Measurements from ENCODE around the gene CGB7.

The CGB7 gene

DNA sequence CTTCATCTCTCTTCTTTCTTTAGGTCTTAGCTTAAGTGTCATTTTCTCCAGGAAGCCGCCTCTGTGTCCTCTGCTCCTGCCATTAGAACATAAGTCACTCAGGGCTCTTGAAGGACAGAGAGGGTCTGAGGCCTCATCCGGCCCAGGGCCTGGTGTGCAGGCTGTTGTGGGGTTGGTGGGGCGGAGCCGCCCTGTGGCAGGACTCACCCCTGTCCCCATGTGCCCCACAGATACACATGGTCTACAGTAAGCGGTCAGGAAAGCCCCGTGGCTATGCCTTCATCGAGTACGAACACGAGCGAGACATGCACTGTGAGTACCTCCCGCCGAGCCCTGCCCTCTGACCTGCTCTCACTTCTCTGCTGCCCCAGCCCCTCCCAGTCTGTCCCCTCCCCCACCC is 43.6 kb upstream of the CGB7 start:
- POLR2A ChIA-PET: interaction anchor here (0.8 kb wide), 1 partner anchor 12 kb away, joined by 3 read pairs; no protein-coding TSS in a partner anchor
- no peak for TF ChIP-seq CTBP1 (IDR thresholded peaks at IDR 0.05; ENCODE audit: borderline replicate concordance)
- TF ChIP-seq TARDBP (IDR thresholded peaks at IDR 0.05): no peak
- no peak for TF ChIP-seq FOXA1 (IDR thresholded peaks at IDR 0.05)
- no peak for TF ChIP-seq ZNF384 (IDR thresholded peaks at IDR 0.05)
- TF ChIP-seq SUZ12 (IDR thresholded peaks at IDR 0.05): no peak
- TF ChIP-seq SP1 (IDR thresholded peaks at IDR 0.05): no peak
- no peak for DNase-seq (ENCODE audit: extremely low spot score)
- CTCF ChIA-PET: no interaction called here

DNA sequence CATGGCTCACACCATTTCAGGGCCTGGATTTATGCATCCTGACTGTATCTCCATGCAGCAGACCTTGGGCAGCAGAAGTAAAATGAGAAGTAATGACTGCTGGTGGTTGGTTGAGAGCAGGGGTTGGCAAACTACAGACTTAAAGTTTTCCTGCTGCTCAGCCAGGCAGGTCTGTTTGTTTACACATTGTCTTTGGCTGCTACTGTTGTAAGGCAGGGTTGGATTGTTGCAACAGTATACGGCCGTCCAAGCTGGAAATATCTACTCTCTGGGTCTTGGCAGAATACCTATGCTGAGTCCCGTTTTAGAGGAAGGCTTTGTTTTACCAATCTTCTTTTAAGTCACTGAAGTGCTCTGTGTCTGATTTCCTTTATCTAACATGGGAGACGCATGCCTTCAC is 41.2 kb upstream of the CGB7 start:
- ChIA-PET CTCF (interaction anchor here (1.6 to 2.0 kb wide), 3 partner anchors 101 to 117 kb away, joined by 4 to 19 read pairs (median 8); partner anchors contain the start of genes GYS1 and RUVBL2), POLR2A (interaction anchor here (1.7 kb wide), 1 partner anchor 109 kb away, joined by 4 read pairs; no protein-coding TSS in a partner anchor)
- TF ChIP-seq L3MBTL2 (conservative IDR thresholded peaks at IDR 0.05) (no peak), FOXK2 (IDR thresholded peaks at IDR 0.05) (no peak), TARDBP (IDR thresholded peaks at IDR 0.05) (no peak), NFRKB (IDR thresholded peaks at IDR 0.05) (no peak), ELF4 (IDR thresholded peaks at IDR 0.05) (no peak), FOXM1 (IDR thresholded peaks at IDR 0.05; ENCODE audit: borderline replicate concordance) (no peak), HDGF (IDR thresholded peaks at IDR 0.05; ENCODE audit: borderline replicate concordance) (no peak), CTBP1 (IDR thresholded peaks at IDR 0.05; ENCODE audit: borderline replicate concordance) (no peak), LEF1 (IDR thresholded peaks at IDR 0.05; ENCODE audit: borderline replicate concordance) (no peak), BHLHE40 (IDR thresholded peaks at IDR 0.05; ENCODE audit: borderline replicate concordance) (no peak), SP1 (IDR thresholded peaks at IDR 0.05) (no peak), FOXA1 (IDR thresholded peaks at IDR 0.05) (no peak), ARNT (IDR thresholded peaks at IDR 0.05) (no peak), SUZ12 (IDR thresholded peaks at IDR 0.05) (no peak), ZNF384 (IDR thresholded peaks at IDR 0.05) (no peak)
- TF ChIP-seq, protein P1, sequence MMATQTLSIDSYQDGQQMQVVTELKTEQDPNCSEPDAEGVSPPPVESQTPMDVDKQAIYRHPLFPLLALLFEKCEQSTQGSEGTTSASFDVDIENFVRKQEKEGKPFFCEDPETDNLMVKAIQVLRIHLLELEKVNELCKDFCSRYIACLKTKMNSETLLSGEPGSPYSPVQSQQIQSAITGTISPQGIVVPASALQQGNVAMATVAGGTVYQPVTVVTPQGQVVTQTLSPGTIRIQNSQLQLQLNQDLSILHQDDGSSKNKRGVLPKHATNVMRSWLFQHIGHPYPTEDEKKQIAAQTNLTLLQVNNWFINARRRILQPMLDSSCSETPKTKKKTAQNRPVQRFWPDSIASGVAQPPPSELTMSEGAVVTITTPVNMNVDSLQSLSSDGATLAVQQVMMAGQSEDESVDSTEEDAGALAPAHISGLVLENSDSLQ (IDR thresholded peaks at IDR 0.05): no peak
- DNase-seq (ENCODE audit: extremely low spot score): no peak

DNA sequence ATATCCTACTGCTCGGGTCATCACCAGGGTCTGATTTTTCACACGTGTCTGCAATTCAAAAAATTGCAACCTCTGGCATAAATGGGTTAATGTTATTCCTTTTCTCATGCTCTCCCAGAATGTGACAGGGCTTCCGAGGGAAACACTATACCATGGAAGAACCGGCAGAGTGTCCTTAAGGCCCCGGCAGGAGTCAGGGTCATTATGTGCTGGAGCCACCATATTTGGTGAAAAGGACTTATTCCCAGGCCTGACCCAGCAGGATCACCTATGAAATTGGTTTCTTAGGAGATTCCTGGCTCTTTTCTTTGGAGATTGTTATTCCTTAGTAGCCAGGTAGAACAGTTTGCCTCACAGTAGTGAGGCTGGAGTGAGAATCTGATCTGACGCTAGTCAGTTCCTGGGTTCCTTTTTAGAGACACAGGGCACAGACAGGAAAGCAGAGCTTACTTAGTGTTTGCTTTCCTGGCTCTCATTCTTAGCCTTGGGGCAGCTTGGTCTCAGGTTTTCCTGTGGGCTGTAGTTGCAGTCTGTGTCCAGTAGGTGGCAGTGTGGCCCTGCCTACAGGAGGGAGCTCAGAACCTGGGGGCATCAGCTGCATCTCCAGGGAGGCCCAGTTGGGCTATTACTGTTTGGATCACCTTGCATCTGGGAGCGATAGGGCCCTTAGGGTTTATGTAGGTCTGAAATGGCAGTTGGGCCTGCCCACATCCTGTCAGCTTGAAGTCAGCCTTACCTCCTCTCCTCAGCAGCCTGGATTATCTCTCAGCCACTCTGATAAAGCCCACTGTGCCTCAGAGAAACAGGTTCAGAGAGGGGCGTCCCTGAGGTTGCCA is 40.1 kb upstream of the CGB7 start:
- CTCF ChIA-PET: interaction anchor here (0.6 to 4.2 kb wide), 22 partner anchors 8 to 128 kb away, joined by 3 to 20 read pairs (median 5); partner anchors contain the start of genes GYS1, LIN7B, NTF4 and RUVBL2
- POLR2A ChIA-PET: interaction anchor here (0.8 to 1.7 kb wide), 7 partner anchors 11 to 110 kb away, joined by 3 to 8 read pairs (median 4); partner anchors contain the start of gene LIN7B
- DNase-seq (ENCODE audit: extremely low spot score): peak; percentile 80
- TF ChIP-seq HDGF (IDR thresholded peaks at IDR 0.05; ENCODE audit: borderline replicate concordance) (0 out of 2 replicates have a peak, but pooled peaks have one; percentile 42), ZNF384 (IDR thresholded peaks at IDR 0.05) (no peak)

DNA sequence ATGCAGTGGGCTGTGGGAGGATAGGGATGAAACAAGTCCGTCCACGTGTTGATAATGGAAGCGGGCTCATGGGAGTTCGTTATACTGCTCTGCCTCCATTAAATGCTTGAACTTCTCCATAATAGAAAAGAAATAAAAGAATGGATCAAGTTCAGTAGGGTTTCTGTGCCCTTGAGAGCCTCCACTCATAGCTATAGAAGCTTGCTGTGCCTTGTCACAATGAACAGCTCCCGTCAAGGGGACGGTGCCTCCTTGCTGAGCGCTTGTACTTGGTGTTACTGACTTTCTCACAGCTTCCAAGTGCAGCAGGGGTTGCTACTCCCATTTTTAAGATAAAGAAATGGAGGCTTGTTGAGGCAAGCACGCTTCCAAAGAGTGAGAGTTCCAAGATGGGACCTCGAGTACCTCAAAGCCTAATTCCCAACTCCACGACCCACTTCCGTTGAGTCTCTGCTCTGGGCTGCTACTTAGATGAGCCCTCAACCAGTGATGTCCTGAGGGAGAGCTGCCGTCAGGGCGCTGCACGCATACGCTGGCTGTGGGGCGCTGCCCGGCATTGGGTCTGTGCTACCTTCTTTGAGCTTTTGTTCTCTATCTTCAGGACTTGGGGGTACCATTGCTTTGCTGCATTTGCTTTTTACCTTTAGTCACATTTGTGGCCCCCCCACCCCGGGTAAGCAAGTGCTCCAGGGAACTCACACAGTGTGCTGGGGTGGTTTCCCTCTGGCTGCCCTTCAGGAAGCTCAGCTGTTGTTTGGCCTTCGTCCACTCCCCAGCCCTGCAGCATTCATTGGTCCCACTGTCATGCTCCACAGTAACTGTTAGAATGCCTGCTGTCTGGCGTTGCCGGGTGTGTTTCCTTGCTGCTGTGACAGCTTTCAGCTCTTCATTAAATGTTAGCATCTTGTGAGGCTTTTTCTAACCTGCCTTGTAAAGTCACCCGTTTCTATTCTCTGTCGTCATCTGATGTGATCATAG is 37.2 kb upstream of the CGB7 start:
- no peak for DNase-seq (ENCODE audit: extremely low spot score)
- no peak for TF ChIP-seq ARNT (IDR thresholded peaks at IDR 0.05)
- TF ChIP-seq TARDBP (IDR thresholded peaks at IDR 0.05): no peak
- no peak for TF ChIP-seq FOXK2 (IDR thresholded peaks at IDR 0.05)
- TF ChIP-seq ELF4 (IDR thresholded peaks at IDR 0.05): no peak
- no peak for TF ChIP-seq HDGF (IDR thresholded peaks at IDR 0.05; ENCODE audit: borderline replicate concordance)
- no peak for TF ChIP-seq FOXA1 (IDR thresholded peaks at IDR 0.05)
- no peak for TF ChIP-seq LEF1 (IDR thresholded peaks at IDR 0.05; ENCODE audit: borderline replicate concordance)
- no peak for TF ChIP-seq SUZ12 (IDR thresholded peaks at IDR 0.05)
- TF ChIP-seq NFRKB (IDR thresholded peaks at IDR 0.05): no peak
- no peak for TF ChIP-seq BHLHE40 (IDR thresholded peaks at IDR 0.05; ENCODE audit: borderline replicate concordance)
- TF ChIP-seq CTBP1 (IDR thresholded peaks at IDR 0.05; ENCODE audit: borderline replicate concordance): no peak
- TF ChIP-seq ZNF384 (IDR thresholded peaks at IDR 0.05): no peak
- TF ChIP-seq, protein P1 (IDR thresholded peaks at IDR 0.05): no peak
- no peak for TF ChIP-seq FOXM1 (IDR thresholded peaks at IDR 0.05; ENCODE audit: borderline replicate concordance)
- no peak for TF ChIP-seq SP1 (IDR thresholded peaks at IDR 0.05)
- ChIA-PET CTCF (interaction anchor here (0.9 to 4.2 kb wide), 3 partner anchors 11 to 48 kb away, joined by 3 to 20 read pairs (median 4); no protein-coding TSS in a partner anchor), POLR2A (interaction anchor here (0.6 to 1.0 kb wide), 2 partner anchors 12 to 20 kb away, joined by 3 to 5 read pairs; partner anchors contain the start of gene LIN7B)

DNA sequence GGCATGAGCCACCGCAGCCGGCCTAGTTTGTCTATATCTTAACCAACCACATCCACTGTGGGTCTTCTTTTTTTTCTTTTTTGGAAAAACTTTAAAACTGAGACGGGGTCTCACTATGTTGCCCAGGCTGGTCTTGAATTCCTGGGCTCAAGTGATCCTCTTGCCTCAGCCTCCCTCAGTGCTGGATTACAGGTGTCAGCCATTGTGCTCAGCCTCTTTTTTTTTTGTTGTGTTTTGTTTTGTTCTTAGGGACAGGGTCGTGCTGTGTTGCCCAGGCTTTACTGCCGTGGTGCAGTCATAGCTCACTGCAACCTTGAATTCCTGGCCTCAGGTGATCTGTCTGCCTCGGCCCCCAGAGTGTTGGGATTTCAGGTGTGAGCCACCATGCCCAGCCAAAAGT is 35.1 kb upstream of the CGB7 start:
- DNase-seq (ENCODE audit: extremely low spot score): no peak
- POLR2A ChIA-PET: no interaction called here
- CTCF ChIA-PET: no interaction called here
- no peak for TF ChIP-seq L3MBTL2 (conservative IDR thresholded peaks at IDR 0.05)
- TF ChIP-seq TARDBP (IDR thresholded peaks at IDR 0.05): no peak
- no peak for TF ChIP-seq ZNF384 (IDR thresholded peaks at IDR 0.05)
- TF ChIP-seq FOXA1 (IDR thresholded peaks at IDR 0.05): no peak
- TF ChIP-seq FOXM1 (IDR thresholded peaks at IDR 0.05; ENCODE audit: borderline replicate concordance): no peak
- no peak for TF ChIP-seq ARNT (IDR thresholded peaks at IDR 0.05)
- TF ChIP-seq, protein P1 (IDR thresholded peaks at IDR 0.05): no peak
- TF ChIP-seq LEF1 (IDR thresholded peaks at IDR 0.05; ENCODE audit: borderline replicate concordance): no peak
- no peak for TF ChIP-seq SP1 (IDR thresholded peaks at IDR 0.05)
- TF ChIP-seq BHLHE40 (IDR thresholded peaks at IDR 0.05; ENCODE audit: borderline replicate concordance): no peak
- no peak for TF ChIP-seq NFRKB (IDR thresholded peaks at IDR 0.05)
- no peak for TF ChIP-seq CTBP1 (IDR thresholded peaks at IDR 0.05; ENCODE audit: borderline replicate concordance)
- TF ChIP-seq ELF4 (IDR thresholded peaks at IDR 0.05): no peak
- TF ChIP-seq HDGF (IDR thresholded peaks at IDR 0.05; ENCODE audit: borderline replicate concordance): no peak

Measured in HEK293T (cell line).